SK-N-SH (cell line): ENCODE results near the gene GRM8. TPM values are rescaled to one million over a fixed set of nuclear protein-coding genes. Genes with fewer than 3 reads are reported as not detected.

ENCODE experiments used
- CTCF ChIA-PET: fragments of 300-600, 350-600 bp; formaldehyde crosslinking; extraction: SDS; loops from one replicate; lab custom pipeline; 2021; lab: Yijun Ruan, JAX
- POLR2A ChIA-PET: fragments of 350-600 bp; sonication (Branson Sonifier 250); formaldehyde crosslinking; extraction: SDS; loops from one replicate; lab custom pipeline; 2020; ENCODE audit warnings: antibody characterized with exemption, inconsistent platforms; lab: Yijun Ruan, JAX
- DNase-seq: peaks from one replicate; pipeline ENCODE4 v3.0.0; 2012
- H2AFZ ChIP-seq: fragments of 200-600 bp; sonication (generic); 2 replicates; pipeline ENCODE4 v1.8.1; 2016; ENCODE audit warnings: antibody characterized with exemption, mild to moderate bottlenecking, low read depth
- H3F3A ChIP-seq: fragments of 200-600 bp; sonication (generic); replicated peaks from 2 replicates; pipeline ENCODE3; 2016; ENCODE audit warnings: antibody characterized with exemption, mild to moderate bottlenecking; ENCODE audit not compliant: insufficient read depth
- H3K27ac ChIP-seq, 2 experiments: fragments of 200-500 bp in 1 of 2; fragments of 200-600 bp in 1 of 2; sonication (Bioruptor generic) in 1 of 2; sonication (generic), shearing (Covaris generic) in 1 of 2; 2 replicates each; pipeline versions ENCODE4 v1.5.1 to v1.6.1; 2014 to 2016; ENCODE audit warnings: low read depth in 2 of 2, inconsistent platforms in 1 of 2, low read length in 1 of 2, mild to moderate bottlenecking in 1 of 2, mixed read lengths in 1 of 2
- H3K27me3 ChIP-seq: fragments of 200-600 bp; sonication (generic), shearing (Covaris generic); 2 replicates; pipeline ENCODE4 v1.6.1; 2016; ENCODE audit warnings: mixed run types; ENCODE audit not compliant: insufficient read depth
- H3K36me3 ChIP-seq, 2 experiments: fragments of 200-500 bp in 1 of 2; fragments of 200-600 bp in 1 of 2; sonication (Bioruptor generic) in 1 of 2; sonication (generic) in 1 of 2; replicated peaks in 1 of 2; 2 replicates each; pipeline versions ENCODE3 to v1.5.1; 2014 to 2016; ENCODE audit warnings: low read length in 1 of 2, mild to moderate bottlenecking in 1 of 2; ENCODE audit not compliant: insufficient read depth in 2 of 2, control insufficient read depth in 1 of 2
- H3K4me1 ChIP-seq, 2 experiments: fragments of 200-500 bp in 1 of 2; fragments of 200-600 bp in 1 of 2; sonication (Bioruptor generic) in 1 of 2; sonication (generic), shearing (Covaris generic) in 1 of 2; 2 replicates each; pipeline versions ENCODE4 v1.5.1 to v1.6.1; 2014 to 2016; ENCODE audit warnings: low read depth in 1 of 2, low read length in 1 of 2, mixed run types in 1 of 2; ENCODE audit not compliant: insufficient read depth in 2 of 2, control insufficient read depth in 1 of 2
- H3K4me2 ChIP-seq: fragments of 200-600 bp; sonication (generic), shearing (Covaris generic); 2 replicates; pipeline ENCODE4 v1.6.1; 2017; ENCODE audit warnings: mixed run types
- H3K4me3 ChIP-seq, 2 experiments: fragments of 200-500 bp in 1 of 2; fragments of 200-600 bp in 1 of 2; sonication (Bioruptor generic) in 1 of 2; sonication (generic), shearing (Covaris generic) in 1 of 2; 2 replicates each; pipeline versions ENCODE4 v1.5.1 to v1.8.1; 2014 to 2016; ENCODE audit warnings: low read depth in 2 of 2, inconsistent platforms in 1 of 2, low read length in 1 of 2, mild to moderate bottlenecking in 1 of 2, mixed read lengths in 1 of 2, moderate library complexity in 1 of 2
- H3K79me2 ChIP-seq: fragments of 200-600 bp; sonication (generic); 2 replicates; pipeline ENCODE4 v1.8.1; 2017; ENCODE audit warnings: mild to moderate bottlenecking; ENCODE audit not compliant: insufficient read depth
- H3K9ac ChIP-seq: fragments of 200-600 bp; sonication (generic); 2 replicates; pipeline ENCODE4 v1.6.1; 2017; ENCODE audit warnings: mixed run types
- H3K9me2 ChIP-seq: fragments of 200-600 bp; sonication (generic); 2 replicates; pipeline ENCODE4 v1.6.1; 2017; ENCODE audit warnings: mixed run types
- H3K9me3 ChIP-seq: fragments of 200-600 bp; sonication (generic); 2 replicates; pipeline ENCODE4 v1.6.1; 2017; ENCODE audit warnings: mixed run types, mild to moderate bottlenecking, moderate library complexity
- H4K20me1 ChIP-seq: fragments of 200-600 bp; sonication (generic); 2 replicates; pipeline ENCODE4 v1.6.1; 2017; ENCODE audit warnings: mild to moderate bottlenecking, mixed run types; ENCODE audit not compliant: insufficient read depth
- CHD2 ChIP-seq: fragments of 150-350 bp; IDR thresholded peaks from 2 replicates; pipeline ENCODE4 v1.6.1; 2018; ENCODE audit warnings: low read length; ENCODE audit not compliant: partially characterized antibody
- ELF1 ChIP-seq: IDR thresholded peaks from 2 replicates; pipeline ENCODE4 v1.4.0; 2012
- FOXJ3 ChIP-seq: sonication (generic); formaldehyde crosslinking; IDR thresholded peaks from 2 replicates; pipeline ENCODE4 v1.5.1; 2020; ENCODE audit warnings: mild to moderate bottlenecking, missing genetic modification reagents
- GABPA ChIP-seq: IDR thresholded peaks from 2 replicates; pipeline ENCODE4 v1.4.0; 2012; ENCODE audit warnings: low read depth, mild to moderate bottlenecking
- GATA2 ChIP-seq: sonication (generic); formaldehyde crosslinking; IDR thresholded peaks from 2 replicates; pipeline ENCODE4 v1.5.0; 2020; ENCODE audit warnings: mild to moderate bottlenecking, missing genetic modification reagents
- NRF1 ChIP-seq: IDR thresholded peaks from 2 replicates; pipeline ENCODE4 v1.6.1; 2012; ENCODE audit warnings: low read depth, mild to moderate bottlenecking, low read length
- TEAD4 ChIP-seq: IDR thresholded peaks from 2 replicates; pipeline ENCODE4 v1.4.0; 2012; ENCODE audit warnings: mild to moderate bottlenecking, borderline replicate concordance; ENCODE audit not compliant: insufficient read depth
- WGBS: methylation state at CpG from one replicate; pipeline ENCODE4 v1.1.6; 2017; ENCODE audit warnings: low lambda C conversion rate; 5-methylcytosine and 5-hydroxymethylcytosine counted together
- polyA plus RNA-seq, 3 experiments: library from polyadenylated mRNA; depleted of rRNA; stranded (reverse); fragments of >200 nt; gene quantifications; 2 replicates each; pipeline ENCODE4 v1.2.3, GENCODE V29; 2012
- TF ChIP-seq, protein P1 (sequence below): fragments of 200-600 bp; sonication (generic); IDR thresholded peaks from 2 replicates; pipeline ENCODE4 v1.6.1; 2017; ENCODE audit warnings: antibody characterized with exemption, mild to moderate bottlenecking, moderate library complexity
- TF ChIP-seq, protein P2 (sequence below): fragments of 150-350 bp; IDR thresholded peaks from 2 replicates; pipeline ENCODE4 v1.6.1; 2016; ENCODE audit warnings: mild to moderate bottlenecking, low read depth, low read length
- TF ChIP-seq, protein P3 (sequence below): fragments of 150-350 bp; IDR thresholded peaks from 2 replicates; pipeline ENCODE4 v1.6.1; 2017; ENCODE audit warnings: antibody characterized with exemption, low read length, low read depth, borderline replicate concordance
- TF ChIP-seq, protein P4 (sequence below): IDR thresholded peaks from 2 replicates; pipeline ENCODE4; 2012
- TF ChIP-seq, protein P5 (sequence below): IDR thresholded peaks from 2 replicates; pipeline ENCODE4 v1.6.1; 2012; ENCODE audit warnings: mild to moderate bottlenecking, low read depth, low read length, moderate library complexity
- TF ChIP-seq, protein P6 (sequence below): IDR thresholded peaks from 2 replicates; pipeline ENCODE4 v1.4.0; 2012; ENCODE audit warnings: low read depth, borderline replicate concordance

GRM8 gene
- polyA plus RNA-seq, 1 of the 3 experiments (the other 2 are of a cell fraction) = 0.10 TPM

DNA sequence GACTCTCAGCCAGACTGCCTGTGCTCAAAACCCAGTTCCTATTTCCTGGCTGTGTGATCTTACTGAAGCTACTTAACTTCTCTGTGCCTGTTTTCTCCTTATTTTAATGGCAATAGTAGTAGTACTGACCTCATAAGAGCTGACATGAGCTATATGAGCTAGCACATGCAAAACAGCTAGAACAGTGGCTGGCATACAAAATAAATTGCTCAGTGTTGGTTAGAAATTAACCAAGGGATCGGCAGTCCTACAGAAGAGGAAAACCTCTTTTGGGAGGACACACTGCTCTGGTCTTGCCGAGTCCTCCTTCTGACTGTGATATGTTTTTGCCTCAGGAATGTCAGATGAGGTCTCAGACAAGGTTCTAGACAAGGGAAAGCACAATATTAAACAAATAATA is 322.6 kb downstream of the GRM8 start:
- Histone ChIP-seq H3K36me3 (no peaks in the 10 kb centered on the region), H3K4me3 (no peak overlapping the region), H3K4me1 (no peaks in the 10 kb centered on the region), H3K4me2 (no peak overlapping the region), H3K79me2 (no peaks in the 10 kb centered on the region), H4K20me1 (no peaks in the 10 kb centered on the region), H3K9me2 (no peaks in the 10 kb centered on the region), H3K9me3 (no peaks in the 10 kb centered on the region), H3K27ac (no peak overlapping the region), H3F3A (no peaks in the 10 kb centered on the region), H2AFZ (no peak overlapping the region), H3K9ac (no peak overlapping the region), H3K27me3 (no peaks in the 10 kb centered on the region)
- 46% methylated on average over 2 of the region's 2 CpGs for WGBS
- ChIA-PET POLR2A (no interaction called here), CTCF (no interaction called here)
- no peak for DNase-seq
- TF ChIP-seq TEAD4 (no peak), FOXJ3 (no peak), GABPA (no peak), GATA2 (CRISPR knock-in tag) (no peak), ELF1 (no peak)
- TF ChIP-seq, protein P1, sequence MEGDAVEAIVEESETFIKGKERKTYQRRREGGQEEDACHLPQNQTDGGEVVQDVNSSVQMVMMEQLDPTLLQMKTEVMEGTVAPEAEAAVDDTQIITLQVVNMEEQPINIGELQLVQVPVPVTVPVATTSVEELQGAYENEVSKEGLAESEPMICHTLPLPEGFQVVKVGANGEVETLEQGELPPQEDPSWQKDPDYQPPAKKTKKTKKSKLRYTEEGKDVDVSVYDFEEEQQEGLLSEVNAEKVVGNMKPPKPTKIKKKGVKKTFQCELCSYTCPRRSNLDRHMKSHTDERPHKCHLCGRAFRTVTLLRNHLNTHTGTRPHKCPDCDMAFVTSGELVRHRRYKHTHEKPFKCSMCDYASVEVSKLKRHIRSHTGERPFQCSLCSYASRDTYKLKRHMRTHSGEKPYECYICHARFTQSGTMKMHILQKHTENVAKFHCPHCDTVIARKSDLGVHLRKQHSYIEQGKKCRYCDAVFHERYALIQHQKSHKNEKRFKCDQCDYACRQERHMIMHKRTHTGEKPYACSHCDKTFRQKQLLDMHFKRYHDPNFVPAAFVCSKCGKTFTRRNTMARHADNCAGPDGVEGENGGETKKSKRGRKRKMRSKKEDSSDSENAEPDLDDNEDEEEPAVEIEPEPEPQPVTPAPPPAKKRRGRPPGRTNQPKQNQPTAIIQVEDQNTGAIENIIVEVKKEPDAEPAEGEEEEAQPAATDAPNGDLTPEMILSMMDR = no peak
- TF ChIP-seq, protein P2, sequence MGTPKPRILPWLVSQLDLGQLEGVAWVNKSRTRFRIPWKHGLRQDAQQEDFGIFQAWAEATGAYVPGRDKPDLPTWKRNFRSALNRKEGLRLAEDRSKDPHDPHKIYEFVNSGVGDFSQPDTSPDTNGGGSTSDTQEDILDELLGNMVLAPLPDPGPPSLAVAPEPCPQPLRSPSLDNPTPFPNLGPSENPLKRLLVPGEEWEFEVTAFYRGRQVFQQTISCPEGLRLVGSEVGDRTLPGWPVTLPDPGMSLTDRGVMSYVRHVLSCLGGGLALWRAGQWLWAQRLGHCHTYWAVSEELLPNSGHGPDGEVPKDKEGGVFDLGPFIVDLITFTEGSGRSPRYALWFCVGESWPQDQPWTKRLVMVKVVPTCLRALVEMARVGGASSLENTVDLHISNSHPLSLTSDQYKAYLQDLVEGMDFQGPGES = no peak
- TF ChIP-seq, protein P3, sequence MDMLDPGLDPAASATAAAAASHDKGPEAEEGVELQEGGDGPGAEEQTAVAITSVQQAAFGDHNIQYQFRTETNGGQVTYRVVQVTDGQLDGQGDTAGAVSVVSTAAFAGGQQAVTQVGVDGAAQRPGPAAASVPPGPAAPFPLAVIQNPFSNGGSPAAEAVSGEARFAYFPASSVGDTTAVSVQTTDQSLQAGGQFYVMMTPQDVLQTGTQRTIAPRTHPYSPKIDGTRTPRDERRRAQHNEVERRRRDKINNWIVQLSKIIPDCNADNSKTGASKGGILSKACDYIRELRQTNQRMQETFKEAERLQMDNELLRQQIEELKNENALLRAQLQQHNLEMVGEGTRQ = no peak

DNA sequence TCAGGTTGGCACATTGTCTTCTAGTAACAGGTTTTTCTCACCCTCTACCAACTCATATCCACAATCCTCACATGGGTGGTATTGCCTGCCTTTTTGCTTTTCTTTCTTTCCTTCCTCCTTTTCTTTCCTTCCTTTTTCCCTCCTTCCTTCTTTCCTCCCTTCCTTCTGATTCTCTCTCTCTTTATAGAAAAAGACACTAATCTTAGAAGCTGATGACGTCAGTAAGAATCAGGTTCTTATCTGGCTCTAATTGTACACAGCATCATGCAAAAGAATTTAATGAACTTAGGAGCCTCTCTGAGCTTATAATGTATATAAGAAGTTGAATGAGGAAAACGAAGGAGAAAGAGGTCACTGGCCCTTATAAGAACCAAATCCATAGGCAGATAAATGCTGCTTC is 328.3 kb downstream of the GRM8 start:
- WGBS = 15% methylated on average over 2 of the region's 2 CpGs
- TF ChIP-seq, protein P4, sequence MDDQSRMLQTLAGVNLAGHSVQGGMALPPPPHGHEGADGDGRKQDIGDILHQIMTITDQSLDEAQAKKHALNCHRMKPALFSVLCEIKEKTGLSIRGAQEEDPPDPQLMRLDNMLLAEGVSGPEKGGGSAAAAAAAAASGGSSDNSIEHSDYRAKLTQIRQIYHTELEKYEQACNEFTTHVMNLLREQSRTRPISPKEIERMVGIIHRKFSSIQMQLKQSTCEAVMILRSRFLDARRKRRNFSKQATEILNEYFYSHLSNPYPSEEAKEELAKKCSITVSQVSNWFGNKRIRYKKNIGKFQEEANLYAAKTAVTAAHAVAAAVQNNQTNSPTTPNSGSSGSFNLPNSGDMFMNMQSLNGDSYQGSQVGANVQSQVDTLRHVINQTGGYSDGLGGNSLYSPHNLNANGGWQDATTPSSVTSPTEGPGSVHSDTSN = no peak
- TF ChIP-seq, protein P5, sequence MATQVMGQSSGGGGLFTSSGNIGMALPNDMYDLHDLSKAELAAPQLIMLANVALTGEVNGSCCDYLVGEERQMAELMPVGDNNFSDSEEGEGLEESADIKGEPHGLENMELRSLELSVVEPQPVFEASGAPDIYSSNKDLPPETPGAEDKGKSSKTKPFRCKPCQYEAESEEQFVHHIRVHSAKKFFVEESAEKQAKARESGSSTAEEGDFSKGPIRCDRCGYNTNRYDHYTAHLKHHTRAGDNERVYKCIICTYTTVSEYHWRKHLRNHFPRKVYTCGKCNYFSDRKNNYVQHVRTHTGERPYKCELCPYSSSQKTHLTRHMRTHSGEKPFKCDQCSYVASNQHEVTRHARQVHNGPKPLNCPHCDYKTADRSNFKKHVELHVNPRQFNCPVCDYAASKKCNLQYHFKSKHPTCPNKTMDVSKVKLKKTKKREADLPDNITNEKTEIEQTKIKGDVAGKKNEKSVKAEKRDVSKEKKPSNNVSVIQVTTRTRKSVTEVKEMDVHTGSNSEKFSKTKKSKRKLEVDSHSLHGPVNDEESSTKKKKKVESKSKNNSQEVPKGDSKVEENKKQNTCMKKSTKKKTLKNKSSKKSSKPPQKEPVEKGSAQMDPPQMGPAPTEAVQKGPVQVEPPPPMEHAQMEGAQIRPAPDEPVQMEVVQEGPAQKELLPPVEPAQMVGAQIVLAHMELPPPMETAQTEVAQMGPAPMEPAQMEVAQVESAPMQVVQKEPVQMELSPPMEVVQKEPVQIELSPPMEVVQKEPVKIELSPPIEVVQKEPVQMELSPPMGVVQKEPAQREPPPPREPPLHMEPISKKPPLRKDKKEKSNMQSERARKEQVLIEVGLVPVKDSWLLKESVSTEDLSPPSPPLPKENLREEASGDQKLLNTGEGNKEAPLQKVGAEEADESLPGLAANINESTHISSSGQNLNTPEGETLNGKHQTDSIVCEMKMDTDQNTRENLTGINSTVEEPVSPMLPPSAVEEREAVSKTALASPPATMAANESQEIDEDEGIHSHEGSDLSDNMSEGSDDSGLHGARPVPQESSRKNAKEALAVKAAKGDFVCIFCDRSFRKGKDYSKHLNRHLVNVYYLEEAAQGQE = no peak
- TF ChIP-seq, protein P6, sequence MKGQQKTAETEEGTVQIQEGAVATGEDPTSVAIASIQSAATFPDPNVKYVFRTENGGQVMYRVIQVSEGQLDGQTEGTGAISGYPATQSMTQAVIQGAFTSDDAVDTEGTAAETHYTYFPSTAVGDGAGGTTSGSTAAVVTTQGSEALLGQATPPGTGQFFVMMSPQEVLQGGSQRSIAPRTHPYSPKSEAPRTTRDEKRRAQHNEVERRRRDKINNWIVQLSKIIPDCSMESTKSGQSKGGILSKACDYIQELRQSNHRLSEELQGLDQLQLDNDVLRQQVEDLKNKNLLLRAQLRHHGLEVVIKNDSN = no peak
- TF ChIP-seq NRF1 (no peak), FOXJ3 (no peak), CHD2 (no peak)
- TF ChIP-seq, protein P1 = no peak
- TF ChIP-seq, protein P3 = no peak

More for the DNA sequence above, 328.3 kb downstream of the GRM8 start:
- Histone ChIP-seq H3K9me3 (no peaks in the 10 kb centered on the region), H3K4me1 (no peaks in the 10 kb centered on the region), H3K36me3 (no peaks in the 10 kb centered on the region), H3K27ac (no peak overlapping the region), H3F3A (no peaks in the 10 kb centered on the region), H2AFZ (no peak overlapping the region), H3K27me3 (no peaks in the 10 kb centered on the region), H3K9ac (no peak overlapping the region), H3K4me3 (no peak overlapping the region), H3K9me2 (no peaks in the 10 kb centered on the region), H3K4me2 (no peak overlapping the region), H4K20me1 (no peaks in the 10 kb centered on the region), H3K79me2 (no peaks in the 10 kb centered on the region)
- ChIA-PET POLR2A (no interaction called here), CTCF (interaction anchor here (1.6 kb wide), 1 partner anchor 23 kb away, joined by 5 read pairs; no protein-coding TSS in a partner anchor)
- DNase-seq = no peak
